HepG2 (cell line): ENCODE results near the gene DDR1. TPM values are rescaled to one million over a fixed set of nuclear protein-coding genes. Genes with fewer than 3 reads are reported as not detected.

Source experiments
- HNRNPL ChIP-seq: fragments of 200-400 bp; formaldehyde crosslinking; IDR thresholded peaks from 2 replicates; pipeline ENCODE4 v1.6.1; 2017; ENCODE audit warnings: mild to moderate bottlenecking, low read depth, low read length
- MIXL1 ChIP-seq: IDR thresholded peaks from 2 replicates; pipeline ENCODE4 v1.6.1; 2016
- MTA3 ChIP-seq: sonication (generic); formaldehyde crosslinking; IDR thresholded peaks from 2 replicates; pipeline ENCODE4 v1.4.0; 2020; ENCODE audit warnings: missing genetic modification reagents
- RBFOX2 ChIP-seq: fragments of 200-400 bp; formaldehyde crosslinking; IDR thresholded peaks from 2 replicates; pipeline ENCODE4 v1.6.1; 2017; ENCODE audit warnings: low read depth, mild to moderate bottlenecking, low read length
- TBX2 ChIP-seq: sonication (generic); formaldehyde crosslinking; IDR thresholded peaks from 2 replicates; pipeline ENCODE4 v1.5.0; 2020; ENCODE audit warnings: missing genetic modification reagents, mild to moderate bottlenecking, borderline replicate concordance
- ZBTB25 ChIP-seq: IDR thresholded peaks from 2 replicates; pipeline ENCODE4 v1.6.1; 2018; ENCODE audit warnings: missing genetic modification reagents
- ZBTB34 ChIP-seq: sonication (generic); formaldehyde crosslinking; IDR thresholded peaks from 2 replicates; pipeline ENCODE4 v1.8.0; 2022; ENCODE audit warnings: mild to moderate bottlenecking, missing genetic modification reagents
- ZFX ChIP-seq: sonication (generic); formaldehyde crosslinking; IDR thresholded peaks from 2 replicates; pipeline ENCODE4 v1.4.0; 2020; ENCODE audit warnings: mild to moderate bottlenecking, low read depth, missing genetic modification reagents, moderate library complexity
- ZNF10 ChIP-seq: sonication (generic); formaldehyde crosslinking; IDR thresholded peaks from 2 replicates; pipeline ENCODE4 v1.4.0; 2020; ENCODE audit warnings: mild to moderate bottlenecking, low read depth, missing genetic modification reagents, borderline replicate concordance
- ZNF512B ChIP-seq: sonication (generic); formaldehyde crosslinking; IDR thresholded peaks from 2 replicates; pipeline ENCODE4 v1.5.1; 2020; ENCODE audit warnings: missing genetic modification reagents, mild to moderate bottlenecking, borderline replicate concordance
- ZNF513 ChIP-seq: sonication (generic); formaldehyde crosslinking; conservative IDR thresholded peaks from 2 replicates; pipeline ENCODE4 v1.5.0; 2020; ENCODE audit warnings: missing genetic modification reagents
- ZNF562 ChIP-seq: sonication (generic); formaldehyde crosslinking; IDR thresholded peaks from 2 replicates; pipeline ENCODE4 v1.8.0; 2022; ENCODE audit warnings: missing genetic modification reagents, borderline replicate concordance
- polyA plus RNA-seq, 8 experiments: library from polyadenylated mRNA; depleted of rRNA in 3 of 8; stranded (reverse) in 7 of 8; unstranded in 1 of 8; fragments of >200 nt; fragmentation: Illumina TruSeq in 4 of 8; extraction: Trizol in 4 of 8; gene quantifications; 2 replicates each; pipeline versions ENCODE4 v1.2.1 to v1.2.3, GENCODE V29; 2011 to 2016; ENCODE audit warnings: low read depth in 4 of 8, missing spikeins in 1 of 8, mixed read lengths in 1 of 8; ENCODE audit not compliant: insufficient read depth in 1 of 8
- total RNA-seq, 5 experiments: library from RNA; depleted of rRNA; stranded (reverse); fragments of >200 nt; fragmentation: Illumina TruSeq; extraction: Trizol; gene quantifications; 2 replicates each; pipeline ENCODE4 v1.2.3, GENCODE V29; 2016; ENCODE audit warnings: low read depth in 1 of 5
- TF ChIP-seq, protein P1 (sequence below): sonication (generic); formaldehyde crosslinking; IDR thresholded peaks from 2 replicates; pipeline ENCODE4 v1.8.1; 2022; ENCODE audit warnings: low read depth, mild to moderate bottlenecking, missing genetic modification reagents
- TF ChIP-seq, protein P2 (sequence below): sonication (generic); formaldehyde crosslinking; IDR thresholded peaks from 2 replicates; pipeline ENCODE4 v1.4.0; 2020; ENCODE audit warnings: missing genetic modification reagents, borderline replicate concordance

The DDR1 gene
- total and polyA plus RNA-seq, 2 of the 13 experiments (the other 11 are each of a cell fraction or from before 2014, with no cell fraction given): 16.7 to 20.2 TPM

GRCh38 chr6:30877419-30878262 is 6.7 kb upstream of the DDR1 start (continued):
- TF ChIP-seq ZBTB25 (CRISPR knock-in tag) (0 out of 2 replicates have a peak, but pooled peaks have one; percentile 74), TBX2 (CRISPR knock-in tag) (peak; percentile 58; the same call in 1 of the 2 replicates), HNRNPL (no peak), RBFOX2 (no peak), ZNF513 (CRISPR knock-in tag) (no peak), ZBTB34 (CRISPR knock-in tag) (0 out of 2 replicates have a peak, but pooled peaks have one; percentile 47), MTA3 (CRISPR knock-in tag) (no peak), ZFX (CRISPR knock-in tag) (peak; percentile 84), ZNF512B (CRISPR knock-in tag) (no peak), ZNF10 (no peak), ZNF562 (CRISPR knock-in tag) (no peak), MIXL1 (CRISPR knock-in tag) (peak; percentile 96)
- TF ChIP-seq, protein P1, sequence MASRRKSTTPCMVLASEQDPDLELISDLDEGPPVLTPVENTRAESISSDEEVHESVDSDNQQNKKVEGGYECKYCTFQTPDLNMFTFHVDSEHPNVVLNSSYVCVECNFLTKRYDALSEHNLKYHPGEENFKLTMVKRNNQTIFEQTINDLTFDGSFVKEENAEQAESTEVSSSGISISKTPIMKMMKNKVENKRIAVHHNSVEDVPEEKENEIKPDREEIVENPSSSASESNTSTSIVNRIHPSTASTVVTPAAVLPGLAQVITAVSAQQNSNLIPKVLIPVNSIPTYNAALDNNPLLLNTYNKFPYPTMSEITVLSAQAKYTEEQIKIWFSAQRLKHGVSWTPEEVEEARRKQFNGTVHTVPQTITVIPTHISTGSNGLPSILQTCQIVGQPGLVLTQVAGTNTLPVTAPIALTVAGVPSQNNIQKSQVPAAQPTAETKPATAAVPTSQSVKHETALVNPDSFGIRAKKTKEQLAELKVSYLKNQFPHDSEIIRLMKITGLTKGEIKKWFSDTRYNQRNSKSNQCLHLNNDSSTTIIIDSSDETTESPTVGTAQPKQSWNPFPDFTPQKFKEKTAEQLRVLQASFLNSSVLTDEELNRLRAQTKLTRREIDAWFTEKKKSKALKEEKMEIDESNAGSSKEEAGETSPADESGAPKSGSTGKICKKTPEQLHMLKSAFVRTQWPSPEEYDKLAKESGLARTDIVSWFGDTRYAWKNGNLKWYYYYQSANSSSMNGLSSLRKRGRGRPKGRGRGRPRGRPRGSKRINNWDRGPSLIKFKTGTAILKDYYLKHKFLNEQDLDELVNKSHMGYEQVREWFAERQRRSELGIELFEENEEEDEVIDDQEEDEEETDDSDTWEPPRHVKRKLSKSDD (CRISPR knock-in tag): no peak
- TF ChIP-seq, protein P2, sequence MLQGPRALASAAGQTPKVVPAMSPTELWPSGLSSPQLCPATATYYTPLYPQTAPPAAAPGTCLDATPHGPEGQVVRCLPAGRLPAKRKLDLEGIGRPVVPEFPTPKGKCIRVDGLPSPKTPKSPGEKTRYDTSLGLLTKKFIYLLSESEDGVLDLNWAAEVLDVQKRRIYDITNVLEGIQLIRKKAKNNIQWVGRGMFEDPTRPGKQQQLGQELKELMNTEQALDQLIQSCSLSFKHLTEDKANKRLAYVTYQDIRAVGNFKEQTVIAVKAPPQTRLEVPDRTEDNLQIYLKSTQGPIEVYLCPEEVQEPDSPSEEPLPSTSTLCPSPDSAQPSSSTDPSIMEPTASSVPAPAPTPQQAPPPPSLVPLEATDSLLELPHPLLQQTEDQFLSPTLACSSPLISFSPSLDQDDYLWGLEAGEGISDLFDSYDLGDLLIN (CRISPR knock-in tag): no peak
